GM21390 (cell line): Measurements from ENCODE around the gene SPO11.

ENCODE experiments used
- ATAC-seq: cut with Tn5 transposase; IDR thresholded peaks from one replicate; pipeline ENCODE4 v1.9.1; 2021; ENCODE audit not compliant: unreplicated experiment

SPO11 gene

DNA sequence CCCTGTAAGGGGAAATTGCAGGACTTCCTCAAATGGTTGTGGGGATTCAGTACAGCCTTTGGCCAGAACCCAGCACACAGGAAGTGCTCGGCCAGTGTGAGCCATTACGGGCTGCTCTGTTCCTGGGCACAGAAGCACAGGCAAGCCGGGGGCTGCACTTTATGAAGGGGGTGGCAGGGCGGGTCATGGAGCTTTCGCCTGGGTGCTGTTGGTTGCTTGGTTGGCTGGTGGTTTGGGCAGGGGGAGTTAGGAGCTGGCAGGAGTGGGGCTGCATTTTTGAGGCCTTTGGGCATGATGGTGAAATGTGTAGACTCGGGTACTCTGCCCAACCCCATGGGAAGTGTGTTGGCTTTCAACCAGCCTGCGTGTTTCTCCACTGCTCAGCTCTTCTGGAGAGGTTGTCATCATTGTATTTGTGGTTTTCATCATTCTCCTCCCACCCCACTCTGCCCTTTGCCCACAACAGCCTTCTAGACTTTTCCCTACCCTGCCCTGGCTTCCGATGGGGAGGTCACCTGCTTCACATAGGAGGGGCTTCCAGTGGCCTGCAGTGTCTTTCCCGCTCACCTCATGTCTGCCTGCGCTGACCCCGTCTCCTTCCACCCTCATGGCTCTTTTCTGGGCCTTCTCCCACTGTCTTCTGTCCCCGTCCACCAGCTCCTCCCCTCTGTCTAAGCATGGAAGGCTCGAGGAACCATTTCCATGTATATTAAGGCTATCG is 45.5 kb downstream of the SPO11 start:
- no peak for ATAC-seq

DNA sequence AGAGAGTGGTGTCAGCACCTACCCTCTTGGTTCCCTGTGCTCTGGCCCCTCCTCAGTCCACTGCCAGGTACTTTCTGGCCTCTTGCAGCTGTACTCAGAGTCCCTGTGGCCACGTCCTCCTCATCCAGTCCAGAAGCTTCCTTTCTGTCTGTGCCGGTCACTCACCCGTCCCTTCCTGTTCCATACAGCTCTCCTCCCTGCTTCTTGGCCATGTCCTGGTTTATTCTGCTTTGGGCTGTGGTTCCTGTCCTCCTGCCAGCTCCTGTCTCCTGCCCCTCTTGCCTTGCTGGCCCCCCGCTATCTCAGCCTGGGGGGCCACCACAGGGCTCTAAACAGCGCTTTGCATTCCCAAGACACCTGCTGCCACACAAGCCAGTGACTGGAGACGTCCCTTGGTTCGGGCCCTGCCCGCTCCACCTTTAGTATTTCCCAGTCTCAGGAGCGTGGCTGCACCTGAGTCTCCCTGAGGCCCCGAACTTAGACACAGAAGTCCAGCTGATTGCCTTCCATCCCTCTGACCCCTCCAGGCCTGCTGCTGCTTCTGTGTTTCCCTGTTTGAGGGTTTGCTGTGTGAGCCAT is 46.1 kb downstream of the SPO11 start:
- ATAC-seq, result no peak

DNA sequence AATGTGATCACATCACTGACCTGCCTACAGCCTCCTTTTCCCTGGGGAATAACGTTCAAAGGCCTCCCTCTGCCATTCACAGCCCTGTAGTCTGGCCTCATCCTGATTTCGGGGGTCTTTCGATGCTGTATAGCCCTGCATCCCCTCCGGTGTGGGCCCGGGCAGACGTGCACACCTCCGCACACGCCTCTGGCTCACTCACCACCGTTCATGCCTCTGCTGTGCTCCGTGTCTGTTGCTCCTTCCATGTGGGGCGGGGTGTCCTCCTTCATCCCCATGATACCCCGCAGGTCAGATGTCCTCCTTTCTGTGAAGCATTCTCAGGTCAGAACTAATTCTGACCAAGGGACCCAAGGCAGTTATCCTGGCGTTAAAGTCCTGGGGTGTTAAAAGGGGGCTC is 47.7 kb downstream of the SPO11 start:
- ATAC-seq, result no peak

- no peak for ATAC-seq
Observed at GRCh38 chr20:57378107-57378506, 48.5 kb downstream of the SPO11 start.

- ATAC-seq, result no peak
Observed at GRCh38 chr20:57378646-57379262, 49.2 kb downstream of the SPO11 start.

DNA sequence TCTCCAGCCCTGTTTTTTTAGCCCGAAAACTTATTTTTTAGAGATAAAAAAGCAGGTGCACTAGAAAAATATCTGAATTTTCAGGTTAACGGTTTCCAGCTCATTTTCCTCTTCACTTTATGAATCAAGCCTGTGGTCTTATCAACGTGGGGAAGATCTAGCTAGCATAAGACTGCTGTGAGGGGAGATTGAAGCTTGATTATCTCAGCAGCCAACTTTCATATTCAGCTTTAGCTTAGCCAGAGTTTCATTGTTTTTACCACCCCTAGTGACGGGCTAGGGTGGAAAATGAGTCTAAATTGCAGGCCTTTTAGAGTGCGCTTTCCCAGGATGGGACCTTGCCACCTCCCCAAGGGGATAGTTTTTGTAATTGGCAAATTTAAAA is 49.7 kb downstream of the SPO11 start:
- ATAC-seq, result no peak

DNA sequence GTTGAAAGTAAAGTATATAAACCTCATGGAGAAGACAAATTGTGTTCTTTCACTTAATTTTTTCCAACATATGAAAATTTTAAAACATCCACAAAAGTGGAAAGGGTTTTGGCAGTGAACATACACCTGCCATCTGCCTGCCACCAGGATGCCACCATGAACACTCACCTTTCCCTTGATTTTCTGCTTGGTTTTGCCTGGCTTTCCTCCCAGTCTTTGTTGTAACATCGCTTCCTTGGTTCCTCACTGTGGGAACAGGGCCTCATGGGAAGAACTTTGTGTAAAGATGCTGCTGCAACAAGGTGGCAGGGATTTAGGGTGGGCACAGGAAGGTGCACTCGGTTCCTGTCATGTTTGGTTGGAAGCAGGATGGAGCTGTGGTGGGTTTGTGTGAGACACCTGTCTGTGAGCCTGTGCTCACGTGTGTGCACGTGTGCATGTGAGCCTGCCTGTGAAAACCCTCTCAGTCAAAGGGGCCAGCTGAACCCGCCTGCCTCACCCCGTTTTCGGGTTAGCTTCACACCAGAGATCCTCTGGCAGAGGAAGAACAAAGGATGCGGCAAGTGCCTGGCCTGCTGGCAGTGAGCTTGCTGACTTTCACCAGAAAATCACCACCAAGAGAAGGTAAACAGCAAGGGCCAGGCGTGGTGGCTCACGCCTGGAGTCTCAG is 50.6 kb downstream of the SPO11 start:
- no peak for ATAC-seq

DNA sequence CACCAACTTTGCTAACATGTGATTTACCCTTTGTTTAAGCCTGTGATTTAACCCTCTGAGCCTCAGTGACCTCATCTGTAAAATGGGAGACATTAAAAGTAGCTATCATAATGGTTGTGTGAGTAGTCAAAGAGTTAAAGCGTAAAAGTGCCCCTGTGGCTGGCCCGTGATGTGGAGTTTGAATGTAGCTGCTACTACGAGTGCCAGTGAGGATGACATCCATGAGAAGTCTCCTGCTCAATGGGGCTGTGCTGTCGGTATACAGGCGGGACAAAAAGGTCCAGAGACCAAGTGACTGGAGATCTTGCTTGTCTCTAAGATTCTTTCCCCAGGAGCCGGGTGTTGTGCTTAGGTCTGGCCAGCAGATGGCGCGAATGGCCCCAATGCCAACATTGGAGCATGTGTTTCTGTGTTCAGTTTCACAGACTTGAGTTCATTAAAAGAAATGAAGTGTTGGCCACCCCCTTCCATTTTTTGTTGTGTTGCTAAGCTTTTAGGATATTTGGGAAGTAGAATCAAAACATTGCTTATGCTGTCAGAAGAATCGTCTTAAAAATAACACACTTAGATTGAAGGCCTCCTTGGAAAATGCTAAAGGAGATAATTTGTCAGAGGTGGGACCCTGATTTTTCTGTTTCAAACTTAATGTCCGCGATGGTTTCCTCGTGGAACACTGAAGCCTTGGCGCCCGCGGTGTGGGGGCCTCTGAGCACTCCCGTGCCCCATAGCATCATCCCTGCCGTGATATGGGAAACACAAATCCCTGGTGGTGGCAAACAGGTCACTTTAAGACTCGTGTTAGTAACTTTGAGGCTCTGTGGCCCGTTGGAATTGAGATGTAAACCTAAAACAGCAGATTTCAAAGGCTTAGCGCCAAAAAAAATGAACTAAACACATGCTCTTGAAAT is 52.2 kb downstream of the SPO11 start:
- no peak for ATAC-seq

DNA sequence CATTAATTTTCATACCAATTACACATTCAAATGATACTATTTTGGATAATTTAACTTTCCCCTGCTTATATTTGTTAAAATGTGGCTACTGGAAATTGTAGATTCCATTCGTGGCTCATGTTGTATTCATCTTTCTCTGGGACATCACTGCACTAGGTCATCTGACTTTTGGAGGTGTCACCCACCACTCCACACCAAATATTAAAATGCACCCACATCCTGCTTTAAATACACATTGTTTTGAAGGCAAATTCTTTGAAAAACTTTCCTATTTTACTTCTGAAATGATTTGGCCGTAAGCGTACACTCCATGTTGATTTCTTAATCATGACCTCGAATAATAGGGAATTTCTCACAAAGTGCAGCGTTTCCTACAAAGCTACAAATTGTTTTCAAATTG is 52.9 kb downstream of the SPO11 start:
- no peak for ATAC-seq

- no peak for ATAC-seq
Observed at GRCh38 chr20:57383447-57384347, 54.1 kb downstream of the SPO11 start.

DNA sequence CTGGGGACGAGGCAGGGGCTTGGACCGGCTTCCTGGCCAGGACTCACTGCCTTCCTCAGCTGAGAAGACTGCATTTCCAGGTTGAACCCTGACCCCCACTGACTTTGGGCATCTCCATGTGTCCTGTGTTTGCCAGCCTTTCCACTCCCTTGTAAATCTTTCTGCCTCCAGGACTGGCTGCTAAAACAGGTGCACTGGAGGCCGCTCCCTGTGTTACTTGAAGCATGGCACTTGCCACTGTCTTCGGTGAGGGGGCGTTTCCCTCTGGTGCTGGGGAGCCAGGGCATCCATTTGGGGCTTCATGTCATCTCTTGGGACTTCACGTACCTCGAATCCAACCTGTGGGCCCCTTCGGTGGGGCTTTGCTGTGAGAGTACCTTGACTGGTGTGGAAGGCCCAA is 54.9 kb downstream of the SPO11 start:
- ATAC-seq, result no peak

DNA sequence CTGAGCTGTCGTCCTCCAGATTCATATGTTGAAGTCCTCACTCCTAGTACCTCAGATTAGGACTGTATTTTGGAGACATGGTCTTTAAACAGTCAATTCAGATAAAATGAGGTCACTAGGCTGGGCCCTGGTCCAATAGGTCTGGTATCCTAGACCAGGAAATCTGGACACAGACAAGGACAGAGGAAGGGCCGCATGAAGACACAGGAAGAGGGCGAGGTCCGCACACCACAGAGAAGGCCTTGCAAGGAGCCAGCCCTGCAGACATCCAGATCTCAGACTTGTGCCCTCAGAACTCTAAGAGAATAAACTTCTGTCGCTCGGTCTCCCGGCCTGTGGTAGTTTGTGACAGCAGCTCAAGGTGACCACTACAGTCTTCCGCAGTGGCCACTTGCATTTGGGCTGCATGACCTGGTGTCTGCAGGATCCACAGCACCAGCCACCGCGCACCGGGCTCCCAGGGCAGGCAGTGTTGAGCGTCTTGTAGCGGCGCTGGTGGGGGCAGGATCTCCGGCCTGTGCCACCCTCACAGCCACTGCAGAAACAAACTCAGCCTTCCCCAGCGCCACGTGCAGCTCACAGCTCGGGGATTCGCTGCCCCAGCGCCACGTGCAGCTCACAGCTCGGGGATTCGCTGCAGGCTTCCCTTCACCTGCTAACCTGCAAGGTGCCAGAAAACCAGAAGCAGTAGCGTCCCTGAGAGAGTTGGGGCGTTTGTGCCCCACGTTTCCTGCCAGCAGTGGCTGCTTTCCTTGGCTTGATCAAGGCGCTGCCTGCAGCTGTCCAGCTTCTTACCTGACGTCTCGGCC is 55.6 kb downstream of the SPO11 start:
- ATAC-seq, result no peak

GRCh38 chr20:57385940-57386339 is 56.3 kb downstream of the SPO11 start:
- ATAC-seq, result no peak

DNA sequence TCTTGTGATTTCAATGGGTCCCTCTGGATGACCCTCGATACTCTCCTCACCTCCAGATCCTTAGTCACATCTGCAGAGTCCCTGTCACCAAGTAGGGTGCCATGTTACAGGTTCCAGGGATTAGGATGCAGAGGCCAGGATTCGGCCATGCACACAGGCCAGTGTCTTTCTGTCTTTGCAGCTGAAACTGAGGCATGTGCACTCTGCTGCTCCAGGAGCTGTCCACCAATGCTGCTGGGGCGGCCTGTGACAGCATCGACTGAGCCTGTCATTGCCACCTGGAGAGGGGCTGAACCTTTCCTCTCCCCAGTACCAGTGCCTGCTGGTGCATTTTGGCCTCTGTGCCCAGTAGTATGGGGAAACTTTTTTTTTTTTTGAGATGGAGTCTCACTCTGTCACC is 57.2 kb downstream of the SPO11 start:
- ATAC-seq, result no peak

GRCh38 chr20:57387463-57387862 is 57.9 kb downstream of the SPO11 start:
- no peak for ATAC-seq

DNA sequence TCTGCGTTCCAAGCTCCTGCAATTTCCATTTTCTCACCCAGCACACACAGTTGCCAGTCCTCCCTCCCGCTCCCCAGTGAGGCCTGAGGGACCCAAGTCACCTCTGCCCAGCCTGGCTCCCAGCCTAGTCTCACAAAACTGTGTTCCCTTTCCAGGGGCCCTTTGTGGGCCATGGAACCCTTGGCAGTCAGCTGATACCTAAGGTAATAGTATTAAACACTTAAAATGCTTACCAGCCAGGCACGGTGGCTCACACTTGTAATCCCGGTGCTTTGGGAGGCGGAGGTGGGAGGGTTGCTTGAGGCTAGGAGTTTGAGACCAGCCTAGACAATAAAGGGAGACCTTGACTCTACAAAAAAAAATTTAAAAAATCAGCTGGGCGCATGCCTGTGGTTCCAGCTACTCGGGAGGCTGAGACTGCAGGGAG is 58.4 kb downstream of the SPO11 start:
- no peak for ATAC-seq

DNA sequence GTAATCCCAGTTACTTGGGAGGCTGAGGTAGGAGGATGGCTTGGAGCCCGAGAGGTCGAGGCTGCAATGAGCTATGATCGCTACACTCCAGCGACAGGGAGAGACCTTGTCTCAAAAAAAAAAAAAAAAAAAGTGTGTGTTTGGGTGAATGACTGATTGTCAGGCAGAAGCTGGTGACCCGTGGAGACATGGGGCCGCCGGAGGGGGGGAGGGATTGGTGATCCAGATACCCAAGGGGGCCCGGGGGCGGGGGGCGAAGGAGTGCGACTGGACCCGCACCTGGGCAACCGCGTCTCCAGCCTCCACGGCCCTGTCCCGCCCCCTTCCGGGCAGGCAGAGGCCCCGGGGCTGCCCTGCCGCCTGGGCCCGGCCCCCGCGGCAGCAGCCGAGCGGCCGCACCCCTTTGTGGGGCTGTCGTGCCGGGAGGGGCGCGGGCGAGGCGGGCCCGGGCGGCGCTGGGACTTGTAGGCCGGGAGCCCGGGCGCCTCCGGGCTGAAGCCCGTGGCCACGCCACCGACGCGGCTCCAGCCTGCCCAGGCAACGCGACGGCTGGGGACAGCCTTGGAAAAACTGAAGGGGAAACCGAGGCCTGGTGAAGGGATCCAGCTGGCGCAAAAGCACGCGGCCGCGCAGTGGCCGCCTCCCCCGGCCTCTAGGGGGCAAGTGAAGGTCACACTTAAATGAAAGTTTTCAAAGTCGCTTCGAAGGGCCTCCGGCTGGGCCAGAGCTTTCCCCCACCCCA is 59.5 kb downstream of the SPO11 start:
- ATAC-seq, result peak; percentile 33
